ENCODE data around the gene ANKRD53.

Gene ANKRD53

GRCh38 chr2:70978341-70979179 is at the start of gene ANKRD53:
Gene ANKRD53, plus strand, starts transcription at chr2:70978630. Its CDS starts 16 bp downstream, at chr2:70978646.
- DNase-seq = no peak

- no peak for DNase-seq
Observed at GRCh38 chr2:70930371-70931329, 47.8 kb upstream of the ANKRD53 start.

GRCh38 chr2:70931376-70932000 is 46.9 kb upstream of the ANKRD53 start:
- no peak for DNase-seq

GRCh38 chr2:70932631-70933230 is 45.7 kb upstream of the ANKRD53 start:
- no peak for DNase-seq

GRCh38 chr2:70934981-70935380 is 43.4 kb upstream of the ANKRD53 start:
- DNase-seq = no peak

- DNase-seq = no peak
Observed at GRCh38 chr2:70935468-70936164, 42.8 kb upstream of the ANKRD53 start, which contains the start of gene ATP6V1B1. Gene ATP6V1B1, plus strand, starts transcription at chr2:70935900. Its CDS starts 55 bp downstream, at chr2:70935955.

- DNase-seq = no peak
Observed at GRCh38 chr2:70936165-70936978, 42.1 kb upstream of the ANKRD53 start.

GRCh38 chr2:70936979-70937811 is 41.2 kb upstream of the ANKRD53 start:
- no peak for DNase-seq

- no peak for DNase-seq
Observed at GRCh38 chr2:70937866-70938585, 40.4 kb upstream of the ANKRD53 start.

GRCh38 chr2:70938586-70938950 is 39.9 kb upstream of the ANKRD53 start:
- no peak for DNase-seq

GRCh38 chr2:70939001-70939838 is 39.2 kb upstream of the ANKRD53 start:
- no peak for DNase-seq

GRCh38 chr2:70939839-70940580 is 38.4 kb upstream of the ANKRD53 start:
- no peak for DNase-seq

GRCh38 chr2:70941186-70941585 is 37.2 kb upstream of the ANKRD53 start:
- DNase-seq = no peak

GRCh38 chr2:70941701-70942100 is 36.7 kb upstream of the ANKRD53 start:
- DNase-seq = no peak

GRCh38 chr2:70942396-70943204 is 35.8 kb upstream of the ANKRD53 start:
- DNase-seq = no peak

GRCh38 chr2:70943205-70943871 is 35.1 kb upstream of the ANKRD53 start:
- DNase-seq = no peak

All from NCI-H1694 (cell line).